GM19238 (cell line): ENCODE measurements around the gene MED16.

Experiments
- DNase-seq: peaks from one replicate; pipeline ENCODE4 v3.0.0; 2011; ENCODE audit warnings: low spot score; ENCODE audit not compliant: insufficient read length

The MED16 gene

GRCh38 chr19:927780-928401 is 34.9 kb upstream of the MED16 start:
- no peak for DNase-seq

GRCh38 chr19:927351-927779 is 34.4 kb upstream of the MED16 start:
- DNase-seq: no peak

GRCh38 chr19:926589-927350 is 33.8 kb upstream of the MED16 start:
- no peak for DNase-seq

GRCh38 chr19:926323-926588 is 33.3 kb upstream of the MED16 start:
- no peak for DNase-seq

- DNase-seq: peak; percentile 93
These were observed 32.7 kb upstream of the MED16 start, which contains the start of gene ARID3A for GRCh38 chr19:925526-926322. Gene ARID3A (plus strand): TSS chr19:926035. CDS start chr19:929529, 3,494 bp downstream.

GRCh38 chr19:925087-925525 is 32.1 kb upstream of the MED16 start:
- no peak for DNase-seq

GRCh38 chr19:924553-925086 is 31.6 kb upstream of the MED16 start:
- no peak for DNase-seq

- DNase-seq: no peak
These were observed 27.3 kb upstream of the MED16 start for GRCh38 chr19:920051-920864.

- DNase-seq: no peak
These were observed 26.4 kb upstream of the MED16 start for GRCh38 chr19:919199-920050.

GRCh38 chr19:918481-919198 is 25.7 kb upstream of the MED16 start:
- DNase-seq: no peak

- DNase-seq: no peak
These were observed 25.1 kb upstream of the MED16 start for GRCh38 chr19:918152-918437.

GRCh38 chr19:917323-918151 is 24.6 kb upstream of the MED16 start, which contains the start of gene KISS1R:
Gene KISS1R (plus strand): TSS chr19:917333. CDS start chr19:917503, 170 bp downstream.
- DNase-seq: no peak

GRCh38 chr19:916645-917322 is 23.8 kb upstream of the MED16 start:
- DNase-seq: no peak

- DNase-seq: peak; percentile 97
These were observed 20.2 kb upstream of the MED16 start, which contains the start of gene R3HDM4 for GRCh38 chr19:913080-913748. Gene R3HDM4 (minus strand): TSS chr19:913219. CDS start chr19:913157, 62 bp downstream.

GRCh38 chr19:912181-913079 is 19.4 kb upstream of the MED16 start:
- DNase-seq: no peak

- DNase-seq: no peak
These were observed 18.4 kb upstream of the MED16 start for GRCh38 chr19:911197-912033.
